SK-N-SH (cell line): ENCODE measurements around the gene ZMIZ1.

ENCODE experiments used
- CHD2 ChIP-seq: fragments of 150-350 bp; IDR thresholded peaks from 2 replicates; pipeline ENCODE4 v1.6.1; 2018; ENCODE audit warnings: low read length; ENCODE audit not compliant: partially characterized antibody
- GABPA ChIP-seq: IDR thresholded peaks from 2 replicates; pipeline ENCODE4 v1.4.0; 2012; ENCODE audit warnings: low read depth, mild to moderate bottlenecking
- RFX5 ChIP-seq: IDR thresholded peaks from 2 replicates; pipeline ENCODE4 v1.6.1; 2012; ENCODE audit warnings: mild to moderate bottlenecking, improper control_type of control experiment, low read length
- YY1 ChIP-seq: IDR thresholded peaks from 2 replicates; pipeline ENCODE4 v1.4.0; 2012; ENCODE audit warnings: low read depth, mild to moderate bottlenecking
- TF ChIP-seq, protein P1 (sequence below): fragments of 200-600 bp; sonication (generic); IDR thresholded peaks from 2 replicates; pipeline ENCODE4 v1.6.1; 2017; ENCODE audit warnings: antibody characterized with exemption, mild to moderate bottlenecking, moderate library complexity
- TF ChIP-seq, protein P2 (sequence below): IDR thresholded peaks from 2 replicates; pipeline ENCODE4 v1.6.1; 2012; ENCODE audit warnings: mild to moderate bottlenecking, low read depth, low read length, moderate library complexity

GRCh38 chr10:79168210-79168609, 99.4 kb downstream of the ZMIZ1 start:
- TF ChIP-seq, protein P1, sequence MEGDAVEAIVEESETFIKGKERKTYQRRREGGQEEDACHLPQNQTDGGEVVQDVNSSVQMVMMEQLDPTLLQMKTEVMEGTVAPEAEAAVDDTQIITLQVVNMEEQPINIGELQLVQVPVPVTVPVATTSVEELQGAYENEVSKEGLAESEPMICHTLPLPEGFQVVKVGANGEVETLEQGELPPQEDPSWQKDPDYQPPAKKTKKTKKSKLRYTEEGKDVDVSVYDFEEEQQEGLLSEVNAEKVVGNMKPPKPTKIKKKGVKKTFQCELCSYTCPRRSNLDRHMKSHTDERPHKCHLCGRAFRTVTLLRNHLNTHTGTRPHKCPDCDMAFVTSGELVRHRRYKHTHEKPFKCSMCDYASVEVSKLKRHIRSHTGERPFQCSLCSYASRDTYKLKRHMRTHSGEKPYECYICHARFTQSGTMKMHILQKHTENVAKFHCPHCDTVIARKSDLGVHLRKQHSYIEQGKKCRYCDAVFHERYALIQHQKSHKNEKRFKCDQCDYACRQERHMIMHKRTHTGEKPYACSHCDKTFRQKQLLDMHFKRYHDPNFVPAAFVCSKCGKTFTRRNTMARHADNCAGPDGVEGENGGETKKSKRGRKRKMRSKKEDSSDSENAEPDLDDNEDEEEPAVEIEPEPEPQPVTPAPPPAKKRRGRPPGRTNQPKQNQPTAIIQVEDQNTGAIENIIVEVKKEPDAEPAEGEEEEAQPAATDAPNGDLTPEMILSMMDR = no peak
- TF ChIP-seq GABPA = no peak
- TF ChIP-seq RFX5 = no peak
- TF ChIP-seq YY1 = no peak
- TF ChIP-seq, protein P2, sequence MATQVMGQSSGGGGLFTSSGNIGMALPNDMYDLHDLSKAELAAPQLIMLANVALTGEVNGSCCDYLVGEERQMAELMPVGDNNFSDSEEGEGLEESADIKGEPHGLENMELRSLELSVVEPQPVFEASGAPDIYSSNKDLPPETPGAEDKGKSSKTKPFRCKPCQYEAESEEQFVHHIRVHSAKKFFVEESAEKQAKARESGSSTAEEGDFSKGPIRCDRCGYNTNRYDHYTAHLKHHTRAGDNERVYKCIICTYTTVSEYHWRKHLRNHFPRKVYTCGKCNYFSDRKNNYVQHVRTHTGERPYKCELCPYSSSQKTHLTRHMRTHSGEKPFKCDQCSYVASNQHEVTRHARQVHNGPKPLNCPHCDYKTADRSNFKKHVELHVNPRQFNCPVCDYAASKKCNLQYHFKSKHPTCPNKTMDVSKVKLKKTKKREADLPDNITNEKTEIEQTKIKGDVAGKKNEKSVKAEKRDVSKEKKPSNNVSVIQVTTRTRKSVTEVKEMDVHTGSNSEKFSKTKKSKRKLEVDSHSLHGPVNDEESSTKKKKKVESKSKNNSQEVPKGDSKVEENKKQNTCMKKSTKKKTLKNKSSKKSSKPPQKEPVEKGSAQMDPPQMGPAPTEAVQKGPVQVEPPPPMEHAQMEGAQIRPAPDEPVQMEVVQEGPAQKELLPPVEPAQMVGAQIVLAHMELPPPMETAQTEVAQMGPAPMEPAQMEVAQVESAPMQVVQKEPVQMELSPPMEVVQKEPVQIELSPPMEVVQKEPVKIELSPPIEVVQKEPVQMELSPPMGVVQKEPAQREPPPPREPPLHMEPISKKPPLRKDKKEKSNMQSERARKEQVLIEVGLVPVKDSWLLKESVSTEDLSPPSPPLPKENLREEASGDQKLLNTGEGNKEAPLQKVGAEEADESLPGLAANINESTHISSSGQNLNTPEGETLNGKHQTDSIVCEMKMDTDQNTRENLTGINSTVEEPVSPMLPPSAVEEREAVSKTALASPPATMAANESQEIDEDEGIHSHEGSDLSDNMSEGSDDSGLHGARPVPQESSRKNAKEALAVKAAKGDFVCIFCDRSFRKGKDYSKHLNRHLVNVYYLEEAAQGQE = no peak
- no peak for TF ChIP-seq CHD2
